Muscle of back (tissue), 11 donors: ENCODE results near the gene SYK. TPM values are rescaled to one million over a fixed set of nuclear protein-coding genes. Genes with fewer than 3 reads are reported as not detected.

Experiments used
- DNase-seq, 3 donors: peaks; one replicate each; pipeline versions ENCODE4 v3.0.0 to v3.0.0-alpha.2; 2013
- polyA plus RNA-seq, 10 donors: library from polyadenylated mRNA; unstranded; fragments of 120-200 nt; gene quantifications; one replicate each; pipeline ENCODE4 v1.2.1, GENCODE V29; 2013; ENCODE audit not compliant: insufficient read length in 10 of 10

The SYK gene
- polyA plus RNA-seq, 10 donors: 2.9 to 5.6 (median 3.3) TPM

- no peak for DNase-seq
These were observed 143.7 kb downstream of the SYK start for GRCh38 chr9:90945336-90945735.

- no peak for DNase-seq
These were observed 145.4 kb downstream of the SYK start for GRCh38 chr9:90946982-90947381.

Other genes with a start within 250 kb of the SYK start
- gene DIRAS2, start 159.0 kb upstream of the SYK start, polyA plus RNA-seq: 1 to 10 TPM in 9 of 10 donors, under 1 TPM in 1; 0.89 to 4.3 (median 1.8) TPM